HepG2 (cell line): Measurements from ENCODE around the gene DNAJC4. TPM values are rescaled to one million over a fixed set of nuclear protein-coding genes. Genes with fewer than 3 reads are reported as not detected.

Experiments
- HDAC1 ChIP-seq: sonication (generic); formaldehyde crosslinking; IDR thresholded peaks from 2 replicates; pipeline ENCODE4 v1.5.1; 2020; ENCODE audit warnings: mild to moderate bottlenecking, missing genetic modification reagents
- HMG20B ChIP-seq: conservative IDR thresholded peaks from 2 replicates; pipeline ENCODE4 v1.6.1; 2016; ENCODE audit warnings: missing genetic modification reagents, missing compliant biosample characterization
- HOXA3 ChIP-seq: sonication (generic); formaldehyde crosslinking; IDR thresholded peaks from 2 replicates; pipeline ENCODE4 v1.5.0; 2020; ENCODE audit warnings: missing genetic modification reagents
- JDP2 ChIP-seq: sonication (generic); formaldehyde crosslinking; IDR thresholded peaks from 2 replicates; pipeline ENCODE4 v1.8.1; 2022; ENCODE audit warnings: missing genetic modification reagents, borderline replicate concordance
- KAT8 ChIP-seq: IDR thresholded peaks from 2 replicates; pipeline ENCODE4 v1.6.1; 2016; ENCODE audit warnings: missing genetic modification reagents, missing compliant biosample characterization
- KLF9 ChIP-seq: IDR thresholded peaks from 2 replicates; pipeline ENCODE4 v1.6.1; 2016; ENCODE audit warnings: low read depth
- NR2F2 ChIP-seq: IDR thresholded peaks from 2 replicates; pipeline ENCODE4 v1.6.1; 2012; ENCODE audit warnings: low read depth, inconsistent platforms, borderline replicate concordance
- RAD51 ChIP-seq: fragments of 450-650 bp; IDR thresholded peaks from 2 replicates; pipeline ENCODE4 v1.6.1; 2016; ENCODE audit warnings: borderline replicate concordance
- RARG ChIP-seq: sonication (generic); formaldehyde crosslinking; IDR thresholded peaks from 2 replicates; pipeline ENCODE4 v1.4.0; 2020; ENCODE audit warnings: low read depth, mild to moderate bottlenecking, missing genetic modification reagents
- SALL1 ChIP-seq: sonication (generic); formaldehyde crosslinking; IDR thresholded peaks from 2 replicates; pipeline ENCODE4 v1.8.0; 2022; ENCODE audit warnings: mild to moderate bottlenecking, missing genetic modification reagents
- SMYD3 ChIP-seq: sonication (generic); formaldehyde crosslinking; IDR thresholded peaks from 2 replicates; pipeline ENCODE4 v1.8.1; 2023; ENCODE audit warnings: mild to moderate bottlenecking, missing genetic modification reagents
- TRIM24 ChIP-seq: sonication (generic); formaldehyde crosslinking; IDR thresholded peaks from 2 replicates; pipeline ENCODE4 v1.8.0; 2022; ENCODE audit warnings: mild to moderate bottlenecking, missing genetic modification reagents
- YY1 ChIP-seq: IDR thresholded peaks from 2 replicates; pipeline ENCODE4 v1.6.1; 2011; ENCODE audit warnings: low read length, low read depth, moderate library complexity, mild to moderate bottlenecking; ENCODE audit not compliant: insufficient read depth, insufficient replicate concordance
- ZBTB20 ChIP-seq: sonication (generic); formaldehyde crosslinking; IDR thresholded peaks from 2 replicates; pipeline ENCODE4 v1.8.1; 2023; ENCODE audit warnings: missing genetic modification reagents, low read depth, mild to moderate bottlenecking, borderline replicate concordance
- ZFP90 ChIP-seq: sonication (generic); formaldehyde crosslinking; IDR thresholded peaks from 2 replicates; pipeline ENCODE4 v1.8.0; 2022; ENCODE audit warnings: missing genetic modification reagents, mild to moderate bottlenecking, inconsistent platforms, borderline replicate concordance
- ZFX ChIP-seq: sonication (generic); formaldehyde crosslinking; IDR thresholded peaks from 2 replicates; pipeline ENCODE4 v1.4.0; 2020; ENCODE audit warnings: mild to moderate bottlenecking, low read depth, missing genetic modification reagents, moderate library complexity
- ZNF160 ChIP-seq: sonication (generic); formaldehyde crosslinking; IDR thresholded peaks from 2 replicates; pipeline ENCODE4 v1.8.0; 2022; ENCODE audit warnings: mild to moderate bottlenecking, inconsistent platforms, missing genetic modification reagents
- ZNF350 ChIP-seq: sonication (generic); formaldehyde crosslinking; IDR thresholded peaks from 2 replicates; pipeline ENCODE4 v1.4.0; 2020; ENCODE audit warnings: mild to moderate bottlenecking, low read depth, missing genetic modification reagents, borderline replicate concordance
- ZNF430 ChIP-seq: sonication (generic); formaldehyde crosslinking; IDR thresholded peaks from 2 replicates; pipeline ENCODE4 v1.9.0; 2021; ENCODE audit warnings: mild to moderate bottlenecking, missing genetic modification reagents
- ZNF547 ChIP-seq: sonication (generic); formaldehyde crosslinking; IDR thresholded peaks from 2 replicates; pipeline ENCODE4 v1.5.1; 2020; ENCODE audit warnings: mild to moderate bottlenecking, missing genetic modification reagents
- ZNF556 ChIP-seq: sonication (generic); formaldehyde crosslinking; IDR thresholded peaks from 2 replicates; pipeline ENCODE4 v1.4.0; 2020; ENCODE audit warnings: mild to moderate bottlenecking, missing genetic modification reagents, borderline replicate concordance
- ZNF605 ChIP-seq: sonication (generic); formaldehyde crosslinking; IDR thresholded peaks from 2 replicates; pipeline ENCODE4 v1.8.0; 2022; ENCODE audit warnings: mild to moderate bottlenecking, missing genetic modification reagents
- ZNF790 ChIP-seq: sonication (generic); formaldehyde crosslinking; IDR thresholded peaks from 2 replicates; pipeline ENCODE4 v1.8.0; 2022; ENCODE audit warnings: missing genetic modification reagents, mild to moderate bottlenecking, borderline replicate concordance
- polyA plus RNA-seq, 8 experiments: library from polyadenylated mRNA; depleted of rRNA in 3 of 8; stranded (reverse) in 7 of 8; unstranded in 1 of 8; fragments of >200 nt; fragmentation: Illumina TruSeq in 4 of 8; extraction: Trizol in 4 of 8; gene quantifications; 2 replicates each; pipeline versions ENCODE4 v1.2.1 to v1.2.3, GENCODE V29; 2011 to 2016; ENCODE audit warnings: low read depth in 4 of 8, missing spikeins in 1 of 8, mixed read lengths in 1 of 8; ENCODE audit not compliant: insufficient read depth in 1 of 8
- total RNA-seq, 5 experiments: library from RNA; depleted of rRNA; stranded (reverse); fragments of >200 nt; fragmentation: Illumina TruSeq; extraction: Trizol; gene quantifications; 2 replicates each; pipeline ENCODE4 v1.2.3, GENCODE V29; 2016; ENCODE audit warnings: low read depth in 1 of 5
- TF ChIP-seq, protein P1 (sequence below): sonication (generic); formaldehyde crosslinking; IDR thresholded peaks from 2 replicates; pipeline ENCODE4 v1.4.0; 2020; ENCODE audit warnings: missing genetic modification reagents
- TF ChIP-seq, protein P2 (sequence below): sonication (generic); IDR thresholded peaks from 2 replicates; pipeline ENCODE4 v1.6.1; 2016; ENCODE audit warnings: low read depth, borderline replicate concordance
- TF ChIP-seq, protein P3 (sequence below): sonication (generic); formaldehyde crosslinking; IDR thresholded peaks from 2 replicates; pipeline ENCODE4 v1.8.1; 2023; ENCODE audit warnings: mild to moderate bottlenecking, moderate library complexity, missing genetic modification reagents
- TF ChIP-seq, protein P4 (sequence below): sonication (generic); formaldehyde crosslinking; IDR thresholded peaks from 2 replicates; pipeline ENCODE4 v1.4.0; 2020; ENCODE audit warnings: missing genetic modification reagents

The DNAJC4 gene
- total and polyA plus RNA-seq, 2 of the 13 experiments (the other 11 are each of a cell fraction or from before 2014, with no cell fraction given) = 10.3 to 60.8 TPM

DNA sequence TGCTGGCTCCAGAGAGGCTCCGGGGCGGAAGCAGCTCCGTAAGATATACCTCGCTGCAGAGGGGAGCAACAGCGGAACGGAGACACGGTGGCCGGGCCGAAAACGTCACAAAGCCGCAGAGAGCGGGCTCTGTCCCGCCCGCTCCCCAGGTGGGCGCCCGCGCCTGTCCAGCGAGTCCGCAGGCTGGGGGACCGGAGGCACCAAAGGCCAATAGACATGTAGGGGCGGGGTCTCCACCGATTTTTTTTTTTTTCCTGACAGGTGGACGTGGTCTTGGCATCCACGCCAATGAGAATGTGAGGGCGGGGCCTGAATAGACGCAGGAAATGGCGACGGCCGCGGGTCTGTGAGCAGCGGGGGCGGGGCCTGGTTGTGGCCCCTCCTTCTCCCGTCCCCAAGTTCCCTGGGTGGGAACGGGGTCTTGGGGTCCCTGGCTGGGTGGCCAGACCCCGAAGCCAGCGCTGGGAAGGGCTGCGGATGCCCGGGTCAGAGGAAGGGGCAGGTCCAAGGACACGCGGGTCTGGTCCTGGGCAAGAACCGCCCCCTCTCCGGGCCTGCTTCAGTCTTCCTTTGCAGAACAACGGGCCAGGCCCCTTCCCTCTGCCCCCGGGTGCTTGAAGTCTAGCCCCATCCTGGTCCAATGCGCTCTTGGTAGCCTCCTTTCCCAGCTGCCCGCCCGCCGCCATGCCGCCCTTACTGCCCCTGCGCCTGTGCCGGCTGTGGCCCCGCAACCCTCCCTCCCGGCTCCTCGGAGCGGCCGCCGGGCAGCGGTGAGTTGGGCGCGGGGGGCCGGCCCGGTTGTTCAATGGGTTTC lies at the start of gene DNAJC4 (continued):
- TF ChIP-seq RAD51 = no peak
- TF ChIP-seq TRIM24 (CRISPR knock-in tag) = no peak
- peak; percentile 58 for TF ChIP-seq KAT8
- TF ChIP-seq, protein P1, sequence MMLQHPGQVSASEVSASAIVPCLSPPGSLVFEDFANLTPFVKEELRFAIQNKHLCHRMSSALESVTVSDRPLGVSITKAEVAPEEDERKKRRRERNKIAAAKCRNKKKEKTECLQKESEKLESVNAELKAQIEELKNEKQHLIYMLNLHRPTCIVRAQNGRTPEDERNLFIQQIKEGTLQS (CRISPR knock-in tag) = no peak
- TF ChIP-seq RARG (CRISPR knock-in tag) = no peak
- 0 out of 2 replicates have a peak, but pooled peaks have one; percentile 10 for TF ChIP-seq KLF9 (CRISPR knock-in tag)
- peak; percentile 82 for TF ChIP-seq ZFX (CRISPR knock-in tag)
- TF ChIP-seq ZNF430 (CRISPR knock-in tag) = peak; percentile 44; the same call in 1 of the 2 replicates
- no peak for TF ChIP-seq ZNF160 (CRISPR knock-in tag)
- TF ChIP-seq ZNF605 (CRISPR knock-in tag) = peak; percentile 33; the same call in 1 of the 2 replicates
- TF ChIP-seq ZNF790 (CRISPR knock-in tag) = no peak
- peak; percentile 67 for TF ChIP-seq ZNF350 (CRISPR knock-in tag)
- TF ChIP-seq, protein P2, sequence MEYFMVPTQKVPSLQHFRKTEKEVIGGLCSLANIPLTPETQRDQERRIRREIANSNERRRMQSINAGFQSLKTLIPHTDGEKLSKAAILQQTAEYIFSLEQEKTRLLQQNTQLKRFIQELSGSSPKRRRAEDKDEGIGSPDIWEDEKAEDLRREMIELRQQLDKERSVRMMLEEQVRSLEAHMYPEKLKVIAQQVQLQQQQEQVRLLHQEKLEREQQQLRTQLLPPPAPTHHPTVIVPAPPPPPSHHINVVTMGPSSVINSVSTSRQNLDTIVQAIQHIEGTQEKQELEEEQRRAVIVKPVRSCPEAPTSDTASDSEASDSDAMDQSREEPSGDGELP = peak; percentile 64; the same call in 1 of the 2 replicates
- TF ChIP-seq, protein P3, sequence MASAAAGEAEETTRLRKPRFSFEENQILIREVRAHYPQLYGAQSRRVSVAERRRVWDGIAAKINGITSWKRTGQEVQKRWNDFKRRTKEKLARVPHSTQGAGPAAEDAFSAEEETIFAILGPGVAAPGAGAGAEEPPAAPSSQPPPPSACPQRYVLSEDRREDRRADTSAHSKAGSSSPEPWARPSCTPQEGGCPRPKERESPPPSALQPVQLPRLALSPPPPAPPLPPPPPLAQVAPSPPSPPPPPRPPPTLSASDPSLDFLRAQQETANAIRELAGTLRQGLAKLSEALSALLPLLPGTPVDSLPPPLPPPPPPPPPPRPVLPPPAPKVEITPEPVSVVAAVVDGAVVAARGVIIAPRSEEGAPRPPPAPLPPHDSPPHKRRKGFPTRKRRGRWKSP (CRISPR knock-in tag) = peak; percentile 56; the same call in 1 of the 2 replicates
- peak; percentile 87 for TF ChIP-seq YY1
- TF ChIP-seq ZFP90 (CRISPR knock-in tag) = 0 out of 2 replicates have a peak, but pooled peaks have one; percentile 48
- TF ChIP-seq, protein P4, sequence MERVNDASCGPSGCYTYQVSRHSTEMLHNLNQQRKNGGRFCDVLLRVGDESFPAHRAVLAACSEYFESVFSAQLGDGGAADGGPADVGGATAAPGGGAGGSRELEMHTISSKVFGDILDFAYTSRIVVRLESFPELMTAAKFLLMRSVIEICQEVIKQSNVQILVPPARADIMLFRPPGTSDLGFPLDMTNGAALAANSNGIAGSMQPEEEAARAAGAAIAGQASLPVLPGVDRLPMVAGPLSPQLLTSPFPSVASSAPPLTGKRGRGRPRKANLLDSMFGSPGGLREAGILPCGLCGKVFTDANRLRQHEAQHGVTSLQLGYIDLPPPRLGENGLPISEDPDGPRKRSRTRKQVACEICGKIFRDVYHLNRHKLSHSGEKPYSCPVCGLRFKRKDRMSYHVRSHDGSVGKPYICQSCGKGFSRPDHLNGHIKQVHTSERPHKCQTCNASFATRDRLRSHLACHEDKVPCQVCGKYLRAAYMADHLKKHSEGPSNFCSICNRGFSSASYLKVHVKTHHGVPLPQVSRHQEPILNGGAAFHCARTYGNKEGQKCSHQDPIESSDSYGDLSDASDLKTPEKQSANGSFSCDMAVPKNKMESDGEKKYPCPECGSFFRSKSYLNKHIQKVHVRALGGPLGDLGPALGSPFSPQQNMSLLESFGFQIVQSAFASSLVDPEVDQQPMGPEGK (CRISPR knock-in tag) = peak; percentile 69
- TF ChIP-seq SMYD3 (CRISPR knock-in tag) = peak; percentile 60; the same call in 1 of the 2 replicates
- TF ChIP-seq SALL1 (CRISPR knock-in tag) = peak; percentile 60
- TF ChIP-seq JDP2 (CRISPR knock-in tag) = no peak
- TF ChIP-seq ZBTB20 (CRISPR knock-in tag) = 0 out of 2 replicates have a peak, but pooled peaks have one; percentile 17
- TF ChIP-seq NR2F2 = peak; percentile 36; the same call in 1 of the 2 replicates
- peak; percentile 60; the same call in 1 of the 2 replicates for TF ChIP-seq HDAC1 (CRISPR knock-in tag)
- TF ChIP-seq HOXA3 (CRISPR knock-in tag) = peak; percentile 23; the same call in 1 of the 2 replicates
- TF ChIP-seq ZNF547 (CRISPR knock-in tag) = peak; percentile 61; the same call in 1 of the 2 replicates
- TF ChIP-seq ZNF556 (CRISPR knock-in tag) = no peak
- no peak for TF ChIP-seq HMG20B
